ENCODE results near the gene LILRB1. TPM values are rescaled to one million over a fixed set of nuclear protein-coding genes. Genes with fewer than 3 reads are reported as not detected.
"Not testable (repeated sequence)": the region's sequence is repeated elsewhere in the genome, so short reads cannot be mapped to it uniquely, and the experiment has no call there.

The LILRB1 gene
- total RNA-seq, 2 experiments from 2014 or later: 1.2 to 1.6 TPM

- H3K4me3 Mint-ChIP-seq: no peak overlapping the region
These were observed 13.3 kb upstream of the LILRB1 start for GRCh38 chr19:54616821-54617560.

GRCh38 chr19:54620464-54620863 lies 9.8 kb upstream of the LILRB1 start:
- no peaks in the 10 kb centered on the region for H3K9me3 Mint-ChIP-seq

More at GRCh38 chr19:54616821-54617560, 13.3 kb upstream of the LILRB1 start:
- no peak overlapping the region for H3K27ac Mint-ChIP-seq
- ATAC-seq (no peak), DNase-seq (no peak)
- H3K36me3 Mint-ChIP-seq (ENCODE audit: low read depth): no peaks in the 10 kb centered on the region
- ChIA-PET POLR2A (no interaction called here), CTCF (interaction anchor here (0.7 kb wide), 1 partner anchor 136 kb away, joined by 3 read pairs; no protein-coding TSS in a partner anchor)
- intact Hi-C loops (cut with micrococcal nuclease): no loop called here
- peaks cover 5% of the 10 kb centered on the region for H3K27me3 Mint-ChIP-seq
- H3K9me3 Mint-ChIP-seq: no peaks in the 10 kb centered on the region
- no peaks in the 10 kb centered on the region for H3K4me1 Mint-ChIP-seq (ENCODE audit: low read depth)
- TF ChIP-seq CTCF (IDR thresholded peaks at IDR 0.05): no peak

GRCh38 chr19:54622431-54622830 lies 7.9 kb upstream of the LILRB1 start:
- POLR2A ChIA-PET: no interaction called here
- no peak overlapping the region for H3K27ac Mint-ChIP-seq
- intact Hi-C loops (cut with micrococcal nuclease): no loop called here

More at GRCh38 chr19:54620464-54620863, 9.8 kb upstream of the LILRB1 start:
- POLR2A ChIA-PET: no interaction called here
- intact Hi-C loops (cut with micrococcal nuclease): no loop called here
- Mint-ChIP-seq H3K4me3 (no peak overlapping the region), H3K27ac (no peak overlapping the region), H3K36me3 (ENCODE audit: low read depth) (no peaks in the 10 kb centered on the region), H3K4me1 (ENCODE audit: low read depth) (no peaks in the 10 kb centered on the region), H3K27me3 (peaks cover 10% of the 10 kb centered on the region)
- DNase-seq (no peak), ATAC-seq (no peak)
- CTCF ChIA-PET: no interaction called here
- TF ChIP-seq CTCF (IDR thresholded peaks at IDR 0.05): no peak

GRCh38 chr19:54624234-54624633 lies 6.0 kb upstream of the LILRB1 start:
- intact Hi-C loops (cut with micrococcal nuclease); ATAC-seq; H3K9me3 Mint-ChIP-seq; H3K4me3 Mint-ChIP-seq; H3K36me3 Mint-ChIP-seq (ENCODE audit: low read depth); DNase-seq; POLR2A ChIA-PET; H3K4me1 Mint-ChIP-seq (ENCODE audit: low read depth); H3K27ac Mint-ChIP-seq; CTCF ChIA-PET: not testable (repeated sequence)
- H3K27me3 Mint-ChIP-seq: peaks cover 28% of the 10 kb centered on the region

More at GRCh38 chr19:54622431-54622830, 7.9 kb upstream of the LILRB1 start:
- Mint-ChIP-seq H3K4me1 (ENCODE audit: low read depth) (no peaks in the 10 kb centered on the region), H3K4me3 (no peak overlapping the region), H3K27me3 (peaks cover 19% of the 10 kb centered on the region), H3K9me3 (no peaks in the 10 kb centered on the region), H3K36me3 (ENCODE audit: low read depth) (no peaks in the 10 kb centered on the region)
- TF ChIP-seq CTCF (IDR thresholded peaks at IDR 0.05): no peak
- DNase-seq: no peak
- no peak for ATAC-seq
- CTCF ChIA-PET: interaction anchor here (1.0 kb wide), 1 partner anchor 17 kb away, joined by 3 read pairs; no protein-coding TSS in a partner anchor

GRCh38 chr19:54624934-54625730 lies 5.2 kb upstream of the LILRB1 start:
- peak; percentile 45 for ATAC-seq
- H3K9me3 Mint-ChIP-seq; CTCF ChIA-PET; intact Hi-C loops (cut with micrococcal nuclease); H3K4me3 Mint-ChIP-seq; DNase-seq; H3K36me3 Mint-ChIP-seq (ENCODE audit: low read depth); POLR2A ChIA-PET; H3K27ac Mint-ChIP-seq; H3K4me1 Mint-ChIP-seq (ENCODE audit: low read depth): not testable (repeated sequence)
- peaks cover 33% of the 10 kb centered on the region for H3K27me3 Mint-ChIP-seq

Measured in activated CD8-positive, alpha-beta T cell treated with anti-CD3 and anti-CD28 coated beads for 36 hours (primary cell).